ENCODE measurements around the gene RTF1.
"Not testable (repeated sequence)": the region's sequence is repeated elsewhere in the genome, so short reads cannot be mapped to it uniquely, and the experiment has no call there.

The RTF1 gene

GRCh38 chr15:41417418-41418195 lies 712 bp downstream of the RTF1 start:
- TF ChIP-seq CTCF (IDR thresholded peaks at IDR 0.05; ENCODE audit: borderline replicate concordance, insufficient read depth, low read depth, low read length) = no peak
- H3K4me3 ChIP-seq (ENCODE audit: low read depth, low read length) = peak overlapping the region; percentile 95

- H3K4me3 ChIP-seq (ENCODE audit: low read depth, low read length) = no peak overlapping the region
- TF ChIP-seq CTCF (IDR thresholded peaks at IDR 0.05; ENCODE audit: borderline replicate concordance, insufficient read depth, low read depth, low read length) = no peak
These were observed 7.2 kb downstream of the RTF1 start for GRCh38 chr15:41423979-41424659.

DNA sequence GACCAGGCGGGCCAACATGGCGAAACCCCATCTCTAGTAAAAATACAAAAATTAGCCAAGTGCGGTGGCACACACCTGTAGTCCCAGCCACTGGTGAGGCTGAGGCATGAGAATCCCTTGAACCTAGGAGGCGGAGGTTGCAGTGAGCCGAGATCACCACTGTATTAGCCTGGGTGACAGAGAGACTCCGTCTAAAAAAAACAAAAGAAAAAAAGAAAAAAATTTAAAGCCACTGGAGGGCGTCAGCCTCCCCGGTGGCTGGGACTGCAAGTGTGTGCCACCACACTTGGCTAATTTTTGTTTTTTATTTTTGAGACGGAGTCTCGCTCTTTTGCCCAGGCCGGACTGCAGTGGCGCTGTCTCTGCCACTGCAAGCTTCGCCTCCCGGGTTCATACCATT lies 7.9 kb downstream of the RTF1 start:
- no peak for TF ChIP-seq CTCF (IDR thresholded peaks at IDR 0.05; ENCODE audit: borderline replicate concordance, insufficient read depth, low read depth, low read length)
- H3K4me3 ChIP-seq (ENCODE audit: low read depth, low read length) = no peak overlapping the region

GRCh38 chr15:41425907-41426306 lies 9.0 kb downstream of the RTF1 start:
- not testable (repeated sequence) for H3K4me3 ChIP-seq (ENCODE audit: low read depth, low read length)

DNA sequence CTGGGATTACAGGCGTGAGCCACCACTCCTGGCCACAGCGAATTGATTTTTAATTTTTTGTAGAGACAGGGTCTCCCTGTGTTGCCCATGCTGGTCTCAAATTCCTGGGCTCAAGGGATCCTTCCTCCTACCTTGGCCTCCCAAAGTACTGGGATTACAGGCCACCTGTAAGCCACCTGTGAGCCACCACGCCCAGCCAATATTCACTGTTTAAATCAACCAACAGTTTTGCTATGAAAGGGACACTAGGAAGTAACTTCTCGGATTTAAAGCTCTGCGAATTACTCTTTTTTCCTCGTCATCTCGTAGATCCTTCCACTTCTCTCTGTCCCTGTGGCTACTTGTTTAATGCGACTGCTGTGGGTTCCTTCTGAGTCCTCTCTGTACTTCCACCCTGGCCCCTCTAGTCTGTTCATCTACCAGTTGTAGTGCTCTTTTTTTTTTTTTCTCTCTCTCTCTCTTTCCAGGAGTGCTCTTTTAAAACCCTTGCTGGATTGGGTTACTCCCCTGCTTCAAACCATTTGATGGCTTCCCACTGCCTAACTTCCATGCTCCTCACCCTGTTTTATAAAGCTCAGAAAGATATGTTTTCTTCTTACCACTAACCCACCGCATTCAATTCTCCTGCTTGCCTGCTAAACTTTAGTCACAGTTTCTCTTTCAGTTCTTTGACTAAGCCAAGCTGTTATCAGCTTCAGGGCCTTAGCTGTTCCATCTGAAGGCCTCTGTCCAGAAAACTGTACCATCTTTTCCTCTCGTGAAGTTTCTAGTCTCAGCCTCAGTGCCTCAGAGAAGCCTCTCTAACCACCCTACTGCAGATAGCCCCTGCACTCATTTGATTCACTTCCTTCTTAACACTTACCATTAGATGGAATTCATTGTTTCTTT lies 12.4 kb downstream of the RTF1 start:
- no peak for TF ChIP-seq CTCF (IDR thresholded peaks at IDR 0.05; ENCODE audit: borderline replicate concordance, insufficient read depth, low read depth, low read length)
- peak overlapping the region; percentile 21 for H3K4me3 ChIP-seq (ENCODE audit: low read depth, low read length)

DNA sequence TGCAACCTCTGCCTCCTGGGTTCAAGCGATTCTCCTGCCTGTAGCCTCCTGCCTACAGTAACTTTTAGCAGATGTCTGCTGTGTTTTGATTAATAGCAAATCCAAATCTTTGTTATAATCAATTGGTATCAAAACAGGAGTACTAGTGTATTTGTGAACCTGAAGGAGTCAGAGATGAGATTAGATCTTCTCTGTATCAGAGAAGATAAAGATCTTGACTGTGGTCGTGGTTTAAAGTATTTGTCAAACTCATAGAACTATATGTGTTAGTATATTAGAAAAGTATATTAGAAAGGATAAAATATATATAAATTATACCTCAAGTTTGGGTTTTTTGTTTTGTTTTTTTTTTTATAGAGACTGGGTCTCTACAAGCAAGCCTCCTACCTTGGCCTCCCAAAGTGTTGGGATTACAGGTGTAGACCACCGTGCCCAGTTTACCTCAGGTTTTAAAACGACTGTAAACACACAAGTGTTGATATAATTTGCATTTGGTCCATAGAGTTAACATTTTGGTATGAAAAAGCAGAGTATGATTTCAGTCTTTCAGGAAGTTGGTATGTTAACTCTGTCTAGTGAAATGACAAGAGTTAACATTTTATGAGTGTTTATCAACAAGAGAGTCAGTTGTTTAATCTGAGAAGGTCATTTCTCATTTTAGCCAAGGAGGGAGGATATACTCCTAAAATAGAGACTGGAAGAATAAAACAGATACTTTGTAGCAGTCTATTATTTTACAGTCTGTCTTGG lies 18.3 kb downstream of the RTF1 start:
- H3K4me3 ChIP-seq (ENCODE audit: low read depth, low read length) = no peak overlapping the region
- TF ChIP-seq CTCF (IDR thresholded peaks at IDR 0.05; ENCODE audit: borderline replicate concordance, insufficient read depth, low read depth, low read length) = no peak

DNA sequence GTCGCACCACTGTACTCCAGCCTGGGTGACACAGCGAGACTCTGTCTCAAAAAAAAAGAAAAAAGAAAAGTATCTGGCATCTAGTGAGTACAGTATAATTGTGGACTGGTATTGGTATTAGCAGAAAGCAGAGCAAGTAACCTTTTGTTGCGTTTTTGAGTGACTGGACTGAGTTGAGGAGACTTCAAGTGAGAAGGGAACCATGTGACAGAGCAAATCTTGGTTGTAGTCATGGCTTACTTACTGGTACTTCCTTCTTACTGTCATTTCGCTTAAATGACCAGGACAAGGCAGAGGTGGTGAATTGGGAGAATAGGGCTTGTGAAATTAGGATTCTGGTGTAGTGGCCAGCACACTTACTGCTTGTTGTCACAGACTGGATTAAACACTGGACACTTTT lies 20.6 kb downstream of the RTF1 start:
- no peak for TF ChIP-seq CTCF (IDR thresholded peaks at IDR 0.05; ENCODE audit: borderline replicate concordance, insufficient read depth, low read depth, low read length)
- no peak overlapping the region for H3K4me3 ChIP-seq (ENCODE audit: low read depth, low read length)

Data from GM12875 (cell line).